Tibial nerve (tissue), 4 donors: ENCODE measurements around the gene ELP6. TPM values are rescaled to one million over a fixed set of nuclear protein-coding genes. Genes with fewer than 3 reads are reported as not detected.

ENCODE experiments used
- DNase-seq, 2 donors: peaks; one replicate each; pipeline ENCODE4 v3.0.0-alpha.2; 2019; ENCODE audit warnings: low spot score in 2 of 2
- H3K27ac ChIP-seq, 4 donors: fragments of 200-600 bp; sonication (generic) in 3 of 4; one replicate each; pipeline ENCODE4 v1.5.1; 2017 to 2019; ENCODE audit warnings: mild to moderate bottlenecking in 1 of 4
- H3K27me3 ChIP-seq, 2 donors: fragments of 200-600 bp; sonication (generic) in 1 of 2; one replicate each; pipeline versions ENCODE4 v1.5.1 to v1.6.0; 2017 to 2019
- H3K36me3 ChIP-seq, 3 donors: fragments of 200-600 bp; sonication (generic); one replicate each; pipeline ENCODE4 v1.5.1; 2018 to 2019
- H3K4me1 ChIP-seq, 4 donors: fragments of 200-600 bp; sonication (generic) in 3 of 4; one replicate each; pipeline ENCODE4 v1.5.1; 2017 to 2019
- H3K4me3 ChIP-seq, 4 donors: fragments of 200-600 bp; sonication (generic) in 3 of 4; one replicate each; pipeline ENCODE4 v1.5.1; 2017 to 2019; ENCODE audit warnings: mild to moderate bottlenecking in 1 of 4, moderate library complexity in 1 of 4
- H3K9me3 ChIP-seq, 4 donors: fragments of 200-600 bp; sonication (generic) in 3 of 4; one replicate each; pipeline ENCODE4 v1.5.1; 2017 to 2019
- EP300 ChIP-seq, 2 donors: sonication (generic); formaldehyde crosslinking; IDR thresholded peaks; one replicate each; pipeline ENCODE4 v1.6.1; 2017; ENCODE audit warnings: antibody characterized with exemption in 2 of 2, mild to moderate bottlenecking in 1 of 2
- POLR2A ChIP-seq, 2 donors: fragments of 450-650 bp; IDR thresholded peaks; one replicate each; pipeline ENCODE4 v1.6.1; 2017; ENCODE audit warnings: antibody characterized with exemption in 2 of 2, mild to moderate bottlenecking in 2 of 2, moderate library complexity in 2 of 2
- WGBS, 2 donors: methylation state at CpG; one replicate each; pipeline ENCODE4 v1.1.5; 2018; 5-methylcytosine and 5-hydroxymethylcytosine counted together
- total RNA-seq, 4 donors: library from RNA; depleted of rRNA; stranded (reverse); fragments of >200 nt; gene quantifications; one replicate each; pipeline ENCODE4 v1.1.0, GENCODE V29; 2016
- TF ChIP-seq, protein P1 (sequence below), 5 experiments: fragments of 200-600 bp in 3 of 5; fragments of 450-650 bp in 2 of 5; sonication (generic) in 3 of 5; IDR thresholded peaks; one replicate each; pipeline ENCODE4 v1.5.1; 2016 to 2019; ENCODE audit warnings: antibody characterized with exemption in 5 of 5, mild to moderate bottlenecking in 3 of 5, moderate library complexity in 2 of 5

Gene ELP6
- total RNA-seq, 4 donors from 2014 or later: 19.9 to 25.5 (median 22.7) TPM

DNA sequence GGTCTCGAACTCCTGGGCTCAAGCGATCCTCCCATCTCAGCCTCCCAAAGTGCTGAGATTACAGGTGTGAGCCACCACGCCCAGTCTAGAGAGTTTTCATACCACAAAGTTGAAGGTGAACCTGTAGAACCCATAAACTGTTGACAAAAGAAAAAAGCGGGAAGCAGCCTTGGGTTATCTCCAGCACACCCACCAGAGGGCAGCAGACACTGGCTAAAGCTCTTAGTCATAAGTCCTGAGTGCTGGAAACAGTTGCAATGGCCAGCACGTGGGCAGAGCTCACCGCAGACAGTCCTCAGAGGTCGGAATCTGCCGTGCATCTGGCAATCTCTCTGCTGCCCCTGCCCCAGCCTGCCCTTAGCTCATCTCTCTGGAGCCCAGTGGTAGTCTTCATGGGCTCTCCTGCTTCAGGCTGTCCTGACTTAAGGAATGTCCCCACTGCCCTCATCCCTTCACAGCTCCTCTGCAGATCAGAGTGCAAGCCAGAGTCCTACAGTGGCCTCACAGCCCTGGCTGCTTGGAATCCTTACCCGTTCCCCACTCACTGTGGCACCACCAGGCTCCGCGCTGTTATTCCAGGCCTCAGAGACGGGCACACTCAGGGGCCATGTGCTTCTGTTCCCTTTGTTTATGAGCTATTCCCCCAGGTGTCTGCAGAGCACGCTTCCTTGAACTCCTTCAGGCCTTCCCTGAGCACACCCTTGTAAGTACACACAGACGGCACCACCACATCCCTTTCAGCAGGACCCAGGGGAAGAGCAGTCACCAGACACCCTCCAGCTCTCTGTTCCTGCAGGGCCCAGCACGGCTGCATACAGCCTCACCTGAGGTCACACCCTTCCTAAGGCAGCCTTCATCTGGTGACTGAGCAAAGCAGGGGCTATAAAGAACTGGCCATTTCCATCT is 8.8 kb upstream of the ELP6 start:
- H3K27ac ChIP-seq: no peak overlapping the region
- 31 to 39% methylated on average over 15 of the region's 15 CpGs for WGBS, 2 donors
- TF ChIP-seq, protein P1, sequence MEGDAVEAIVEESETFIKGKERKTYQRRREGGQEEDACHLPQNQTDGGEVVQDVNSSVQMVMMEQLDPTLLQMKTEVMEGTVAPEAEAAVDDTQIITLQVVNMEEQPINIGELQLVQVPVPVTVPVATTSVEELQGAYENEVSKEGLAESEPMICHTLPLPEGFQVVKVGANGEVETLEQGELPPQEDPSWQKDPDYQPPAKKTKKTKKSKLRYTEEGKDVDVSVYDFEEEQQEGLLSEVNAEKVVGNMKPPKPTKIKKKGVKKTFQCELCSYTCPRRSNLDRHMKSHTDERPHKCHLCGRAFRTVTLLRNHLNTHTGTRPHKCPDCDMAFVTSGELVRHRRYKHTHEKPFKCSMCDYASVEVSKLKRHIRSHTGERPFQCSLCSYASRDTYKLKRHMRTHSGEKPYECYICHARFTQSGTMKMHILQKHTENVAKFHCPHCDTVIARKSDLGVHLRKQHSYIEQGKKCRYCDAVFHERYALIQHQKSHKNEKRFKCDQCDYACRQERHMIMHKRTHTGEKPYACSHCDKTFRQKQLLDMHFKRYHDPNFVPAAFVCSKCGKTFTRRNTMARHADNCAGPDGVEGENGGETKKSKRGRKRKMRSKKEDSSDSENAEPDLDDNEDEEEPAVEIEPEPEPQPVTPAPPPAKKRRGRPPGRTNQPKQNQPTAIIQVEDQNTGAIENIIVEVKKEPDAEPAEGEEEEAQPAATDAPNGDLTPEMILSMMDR (IDR thresholded peaks at IDR 0.05): peak; percentile 85 to 95 (median 89)
- TF ChIP-seq POLR2A (IDR thresholded peaks at IDR 0.05) (peak in 1 of 2 donors; percentile 10), EP300 (IDR thresholded peaks at IDR 0.05) (peak in 1 of 2 donors; percentile 50)
- peaks cover 0 to 6% (median 0%) of the 10 kb centered on the region in 4 donors for H3K4me1 ChIP-seq
- no peak overlapping the region for H3K4me3 ChIP-seq
- no peaks in the 10 kb centered on the region for H3K27me3 ChIP-seq
- H3K36me3 ChIP-seq: no peaks in the 10 kb centered on the region
- peaks cover 0 to 2% (median 0%) of the 10 kb centered on the region in 4 donors for H3K9me3 ChIP-seq
- peak; percentile 67 to 78 for DNase-seq

DNA sequence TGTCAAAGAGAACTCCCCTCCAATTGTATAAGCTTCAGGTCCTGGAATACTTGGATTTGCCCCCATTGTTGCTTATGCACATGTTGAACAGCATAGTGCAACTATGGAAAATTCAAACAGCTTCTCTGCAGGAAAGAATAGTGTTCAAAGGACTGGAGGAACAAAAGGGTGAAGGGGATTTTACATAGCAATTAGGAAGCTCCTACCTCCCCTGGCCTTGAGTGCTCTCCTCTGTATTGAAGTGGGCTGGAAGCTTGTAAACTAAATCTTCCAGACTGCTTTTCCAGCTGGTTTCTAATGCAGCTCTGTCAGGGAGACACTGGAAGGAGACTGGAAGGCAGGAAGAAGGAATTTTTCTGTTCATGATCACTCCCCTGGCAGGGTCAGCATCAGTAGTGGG is 7.2 kb upstream of the ELP6 start:
- H3K27ac ChIP-seq: no peak overlapping the region
- DNase-seq: no peak
- no peak overlapping the region for H3K4me3 ChIP-seq
- H3K9me3 ChIP-seq: no peaks in the 10 kb centered on the region
- no peaks in the 10 kb centered on the region for H3K36me3 ChIP-seq
- peaks cover 0 to 6% (median 0%) of the 10 kb centered on the region in 4 donors for H3K4me1 ChIP-seq
- TF ChIP-seq, protein P1 (IDR thresholded peaks at IDR 0.05): no peak
- TF ChIP-seq EP300 (IDR thresholded peaks at IDR 0.05) (no peak), POLR2A (IDR thresholded peaks at IDR 0.05) (no peak)
- H3K27me3 ChIP-seq: no peaks in the 10 kb centered on the region

DNA sequence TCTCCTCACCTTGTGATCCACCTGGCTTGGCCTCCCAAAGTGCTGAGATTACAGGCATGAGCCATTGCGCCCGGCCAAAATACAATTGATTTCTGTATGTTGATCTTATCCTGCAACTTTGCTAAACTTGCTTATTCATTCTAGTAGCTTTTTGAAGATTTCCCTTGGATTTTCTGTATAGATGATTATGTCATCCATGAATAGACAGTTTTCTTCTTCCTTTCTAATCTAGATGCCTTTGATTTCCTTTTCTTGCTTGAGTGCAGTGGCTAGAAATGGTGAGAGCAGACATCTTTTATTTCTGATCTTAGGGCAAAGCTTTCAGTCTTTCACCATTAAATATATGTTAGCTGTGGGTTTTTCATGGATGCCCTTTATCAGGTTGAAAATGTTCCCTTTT is 4.4 kb upstream of the ELP6 start:
- TF ChIP-seq, protein P1 (IDR thresholded peaks at IDR 0.05): no peak
- TF ChIP-seq EP300 (IDR thresholded peaks at IDR 0.05): no peak
- no peak for TF ChIP-seq POLR2A (IDR thresholded peaks at IDR 0.05)
- H3K27ac ChIP-seq: no peak overlapping the region
- H3K36me3 ChIP-seq: no peaks in the 10 kb centered on the region
- no peak overlapping the region for H3K4me3 ChIP-seq
- no peaks in the 10 kb centered on the region for H3K27me3 ChIP-seq
- H3K4me1 ChIP-seq: peaks cover 0 to 6% (median 0%) of the 10 kb centered on the region in 4 donors
- no peak for DNase-seq
- WGBS, 2 donors: 83 to 86% methylated on average over 2 of the region's 2 CpGs
- H3K9me3 ChIP-seq: no peaks in the 10 kb centered on the region

DNA sequence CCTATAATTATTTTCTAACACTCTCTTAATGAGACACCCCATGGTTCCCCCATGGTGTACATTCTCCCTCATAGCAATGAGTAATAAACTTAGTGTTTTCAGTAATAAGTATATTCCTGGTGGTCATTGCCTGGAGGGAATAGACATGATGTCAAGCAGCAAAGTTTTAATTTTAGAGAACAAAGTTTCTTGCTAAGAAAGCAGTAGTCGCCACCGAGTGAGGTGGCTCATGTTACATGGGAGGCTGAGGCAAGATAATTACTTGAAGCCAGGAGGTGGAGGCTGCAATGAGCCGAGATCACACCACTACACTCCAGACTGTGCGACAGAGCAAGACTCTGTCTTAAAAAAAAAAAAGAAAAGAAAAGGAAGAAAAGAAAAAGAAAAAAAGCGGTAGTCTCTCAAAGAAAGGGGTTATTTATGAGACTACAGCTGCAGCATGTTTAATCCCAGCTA is 2.4 kb upstream of the ELP6 start:
- WGBS, 2 donors: 24 to 26% methylated on average over 5 of the region's 5 CpGs

More for the DNA sequence above, 2.4 kb upstream of the ELP6 start:
- Histone ChIP-seq H3K4me3 (no peak overlapping the region), H3K4me1 (peaks cover 0 to 13% (median 0%) of the 10 kb centered on the region in 4 donors), H3K9me3 (no peaks in the 10 kb centered on the region), H3K36me3 (peaks cover 0 to under 1% (median 0%) of the 10 kb centered on the region in 3 donors), H3K27ac (no peak overlapping the region), H3K27me3 (no peaks in the 10 kb centered on the region)
- TF ChIP-seq, protein P1 (IDR thresholded peaks at IDR 0.05): no peak
- TF ChIP-seq EP300 (IDR thresholded peaks at IDR 0.05) (no peak), POLR2A (IDR thresholded peaks at IDR 0.05) (no peak)
- DNase-seq: no peak
